ENCODE data around the gene ASB4. TPM values are rescaled to one million over a fixed set of nuclear protein-coding genes. Genes with fewer than 3 reads are reported as not detected.
"Not testable (repeated sequence)": the region's sequence is repeated elsewhere in the genome, so short reads cannot be mapped to it uniquely, and the experiment has no call there.

ASB4 gene
- total RNA-seq, 1 donor from 2014 or later: not detected

DNA sequence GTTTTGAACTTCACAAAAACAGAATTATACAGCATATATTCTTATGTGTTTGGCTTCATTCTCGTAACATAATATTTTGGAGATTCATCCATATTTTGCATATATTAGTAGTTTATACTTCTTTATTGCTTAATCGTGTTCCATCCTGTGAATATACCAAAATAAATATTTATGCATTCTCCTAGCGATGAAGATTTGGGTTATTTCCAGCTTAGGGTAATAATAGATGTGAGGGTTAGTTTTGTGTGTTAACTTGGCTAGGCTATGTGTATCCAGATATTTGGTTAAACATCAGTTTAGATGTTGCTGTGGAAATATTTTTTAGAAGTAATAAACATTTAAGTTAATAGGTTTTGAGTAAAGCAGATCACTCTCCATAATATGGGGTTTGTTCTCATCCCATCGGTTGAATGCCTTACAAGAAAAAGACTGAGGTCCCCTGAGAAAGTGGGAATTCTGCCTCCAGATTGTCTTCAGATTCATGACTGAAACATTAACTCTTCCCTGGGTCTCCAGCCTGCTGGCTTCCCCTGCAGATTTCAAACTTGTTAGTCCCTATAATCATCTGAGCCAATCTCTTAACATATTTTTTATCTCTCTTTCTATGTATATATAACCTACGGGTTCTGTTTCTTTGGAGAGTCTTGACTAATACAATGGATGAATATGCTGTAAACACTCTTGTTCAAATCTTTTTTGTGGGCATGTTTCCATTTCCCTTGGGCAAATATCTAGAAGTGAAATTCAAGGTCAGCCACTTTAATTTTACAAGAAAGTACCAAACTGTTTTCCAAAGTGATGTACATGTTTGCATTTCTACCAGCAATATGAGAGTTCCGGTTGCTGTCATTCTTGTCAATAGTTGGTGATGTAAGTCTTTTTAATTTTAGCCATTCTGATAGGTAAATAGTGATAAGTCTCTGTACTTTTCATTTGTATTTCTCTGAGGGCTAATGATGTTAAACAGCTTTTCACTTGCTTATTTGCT, 61.9 kb downstream of the ASB4 start:
- intact Hi-C loops (cut with micrococcal nuclease): no loop called here

DNA sequence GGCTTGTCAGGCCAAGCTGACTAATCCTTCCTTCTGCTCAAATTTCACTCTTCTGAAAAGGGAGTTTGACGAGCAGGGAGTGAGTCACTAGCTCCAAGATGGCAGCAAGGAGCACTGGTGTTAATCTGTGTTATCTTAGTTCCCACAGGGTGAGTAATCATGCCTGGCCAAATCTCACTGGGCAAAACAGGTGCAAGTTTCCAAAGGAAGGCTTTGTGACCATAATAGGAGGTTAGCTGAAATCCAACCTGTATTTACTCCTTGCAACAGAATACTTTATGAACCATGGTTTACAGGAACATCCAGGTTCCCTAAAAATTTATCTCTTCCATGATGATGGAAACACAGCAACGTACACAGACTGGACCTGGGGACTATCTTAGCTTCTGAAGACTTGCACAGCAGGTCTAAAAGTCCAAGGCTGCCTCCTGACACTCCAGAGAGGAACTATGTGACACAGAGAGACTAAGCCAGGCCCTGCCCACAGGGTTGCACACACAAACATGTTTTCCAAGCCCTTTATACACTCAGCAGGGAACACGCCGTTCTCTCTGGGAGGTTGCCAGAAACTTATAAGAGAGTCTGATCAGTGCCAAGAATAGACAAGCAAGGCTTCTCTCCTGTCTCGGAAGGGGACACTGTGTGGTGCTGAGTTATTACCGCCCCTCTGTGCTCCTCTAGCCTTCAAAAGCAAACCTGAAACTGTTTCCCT, 64.2 kb downstream of the ASB4 start:
- intact Hi-C loops (cut with micrococcal nuclease): no loop called here

DNA sequence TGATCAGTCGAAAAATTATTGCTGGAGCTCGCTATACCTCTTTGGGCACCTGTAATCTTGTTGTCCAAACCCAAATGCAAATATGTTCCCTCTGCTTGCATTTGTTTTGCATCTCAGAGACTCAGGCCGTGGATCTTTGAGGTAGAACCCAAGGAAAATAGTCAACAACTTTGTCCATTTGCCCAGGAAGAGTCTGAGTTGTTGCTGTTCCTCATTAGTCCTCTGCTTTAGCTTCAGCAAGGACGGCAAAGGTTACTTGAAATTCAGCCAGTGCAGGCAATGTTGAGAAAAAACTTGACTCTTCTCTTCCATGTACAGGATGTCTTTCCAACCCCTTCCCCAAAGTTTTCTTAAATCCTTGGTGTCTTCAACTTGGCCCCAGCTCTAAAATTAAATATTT, 64.8 kb downstream of the ASB4 start:
- intact Hi-C loops (cut with micrococcal nuclease): no loop called here

DNA sequence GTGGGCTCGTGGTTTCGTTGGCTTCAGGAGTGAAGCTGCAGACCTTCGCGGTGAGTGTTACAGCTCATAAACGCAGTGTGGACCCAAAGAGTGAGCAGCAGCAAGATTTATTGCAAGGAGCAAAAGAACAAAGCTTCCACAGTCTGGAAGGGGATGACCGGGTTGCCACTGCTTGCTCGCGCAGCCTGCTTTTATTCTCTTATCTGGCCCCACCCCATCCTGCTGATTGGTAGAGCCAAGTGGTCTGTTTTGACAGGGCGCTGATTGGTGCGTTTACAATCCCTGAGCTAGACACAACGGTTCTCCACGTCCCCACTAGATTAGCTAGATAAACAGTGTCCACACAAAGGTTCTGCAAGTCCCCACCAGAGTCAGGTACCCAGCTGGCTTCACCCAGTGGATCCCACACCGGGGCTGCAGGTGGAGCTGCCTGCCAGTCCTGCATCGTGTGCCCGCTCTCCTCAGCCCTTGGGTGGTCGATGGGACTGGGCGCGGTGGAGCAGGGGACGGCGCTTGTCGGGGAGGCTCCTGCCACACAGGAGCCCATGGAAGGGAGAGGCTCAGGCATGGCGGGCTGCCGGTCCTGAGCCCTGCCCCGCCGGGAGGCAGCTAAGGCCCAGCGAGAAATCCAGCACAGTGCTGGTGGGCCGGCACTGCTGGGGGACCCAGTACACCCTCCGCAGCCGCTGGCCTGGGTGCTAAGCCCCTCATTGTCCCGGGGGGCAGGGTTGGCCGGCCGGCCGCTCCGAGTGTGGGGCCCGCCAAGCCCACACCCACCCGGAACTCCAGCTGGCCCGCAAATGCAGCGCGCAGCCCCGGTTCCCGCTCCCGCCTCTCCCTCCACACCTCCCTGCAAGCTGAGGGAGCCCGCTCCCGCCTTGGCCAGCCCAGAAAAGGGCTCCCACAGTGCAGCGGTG, 66.5 kb downstream of the ASB4 start:
- intact Hi-C loops (cut with micrococcal nuclease): not testable (repeated sequence)

DNA sequence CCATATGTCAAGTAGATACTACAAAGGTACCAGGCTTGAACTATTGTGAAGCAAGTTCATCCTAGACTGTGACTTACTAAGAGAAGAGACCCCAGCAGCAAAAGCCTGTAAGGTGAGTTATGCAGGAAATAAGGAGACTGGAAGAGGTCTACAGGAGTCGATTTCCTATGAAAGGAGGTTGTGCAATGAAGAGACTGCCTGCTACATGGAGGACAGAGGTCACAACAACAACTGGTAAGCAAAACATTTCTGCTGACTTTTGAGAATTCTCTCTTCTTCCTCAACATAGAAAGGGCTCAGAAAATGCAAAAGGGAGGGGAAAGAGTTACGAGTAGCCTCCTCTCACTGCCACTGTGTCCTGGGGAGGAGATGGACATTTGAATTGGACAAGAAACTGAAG, 68.2 kb downstream of the ASB4 start:
- intact Hi-C loops (cut with micrococcal nuclease): no loop called here

DNA sequence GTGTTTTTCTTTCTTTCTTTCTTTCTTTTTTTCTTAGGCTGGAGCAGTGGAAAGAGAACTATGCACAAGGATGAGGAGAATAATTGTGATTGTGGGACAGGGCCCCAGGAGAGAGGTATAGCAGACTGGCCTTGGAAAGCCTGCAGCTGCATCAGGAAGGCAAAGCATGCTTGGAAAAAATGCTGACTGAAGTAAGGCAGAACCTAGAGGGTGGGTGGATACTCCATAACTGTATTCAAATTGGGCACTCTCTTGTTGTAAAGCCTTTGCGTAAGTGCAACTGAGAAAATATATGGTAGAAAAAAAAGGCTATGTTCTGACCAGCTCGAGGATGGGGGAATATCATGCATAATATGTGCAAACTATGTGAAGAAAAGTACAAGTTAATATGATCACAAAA, 71.0 kb downstream of the ASB4 start:
- intact Hi-C loops (cut with micrococcal nuclease): no loop called here

DNA sequence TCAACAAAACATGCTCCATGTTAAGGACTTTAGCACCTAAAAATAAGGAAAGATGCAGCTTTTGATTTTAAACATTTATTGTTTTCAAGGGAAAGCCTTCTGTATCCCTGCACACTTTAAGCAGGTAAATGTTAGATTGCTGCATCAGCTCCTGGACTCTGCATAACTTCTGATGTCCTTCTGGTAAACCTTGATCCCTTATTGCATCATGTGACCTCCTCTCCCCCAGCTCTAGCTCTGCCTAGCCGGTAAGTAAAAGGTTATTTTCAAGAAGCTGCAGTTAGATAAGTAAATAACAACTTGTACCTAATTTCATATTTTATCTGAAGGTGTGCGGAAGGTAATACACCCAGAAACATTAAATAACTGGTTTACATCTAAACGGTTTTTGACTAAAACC, 73.1 kb downstream of the ASB4 start:
- intact Hi-C loops (cut with micrococcal nuclease): no loop called here

DNA sequence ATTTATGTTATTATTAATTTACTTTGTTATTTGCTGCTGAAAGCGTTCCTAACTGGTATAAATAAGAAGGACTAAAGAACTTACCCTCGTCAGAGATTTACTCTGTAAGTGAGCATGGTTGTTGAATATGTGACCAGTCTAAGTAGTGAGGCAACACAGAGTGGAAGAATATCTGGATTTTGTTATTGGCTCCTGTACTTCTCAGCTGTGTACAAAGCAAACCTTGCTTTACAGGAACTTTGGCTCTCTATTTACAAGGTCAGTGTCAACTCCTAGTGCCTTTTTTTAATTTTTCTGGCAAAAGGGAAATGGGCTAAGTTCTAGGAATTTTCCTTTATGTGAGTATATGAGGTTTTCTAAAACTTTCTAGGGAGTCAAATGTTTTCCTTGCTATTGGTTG, 74.9 kb downstream of the ASB4 start:
- intact Hi-C loops (cut with micrococcal nuclease): no loop called here

DNA sequence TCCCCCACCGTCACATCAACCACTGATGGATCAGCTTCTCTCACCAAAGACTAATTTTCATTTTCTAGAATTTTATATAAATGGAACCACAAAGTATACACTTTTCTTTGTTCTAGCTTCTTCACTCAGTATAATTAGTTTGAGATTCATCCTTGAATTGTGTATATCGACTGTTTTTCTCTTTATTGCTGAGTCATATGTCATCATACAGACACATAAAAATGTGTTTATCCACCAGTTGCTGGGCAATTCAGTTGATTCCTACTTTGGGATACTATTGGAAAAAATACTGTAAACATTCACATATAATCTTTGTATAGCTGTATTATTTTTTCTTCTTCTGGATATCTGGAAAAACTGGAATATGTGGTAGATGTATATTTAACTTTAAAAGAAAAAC, 84.0 kb downstream of the ASB4 start:
- intact Hi-C loops (cut with micrococcal nuclease): no loop called here

DNA sequence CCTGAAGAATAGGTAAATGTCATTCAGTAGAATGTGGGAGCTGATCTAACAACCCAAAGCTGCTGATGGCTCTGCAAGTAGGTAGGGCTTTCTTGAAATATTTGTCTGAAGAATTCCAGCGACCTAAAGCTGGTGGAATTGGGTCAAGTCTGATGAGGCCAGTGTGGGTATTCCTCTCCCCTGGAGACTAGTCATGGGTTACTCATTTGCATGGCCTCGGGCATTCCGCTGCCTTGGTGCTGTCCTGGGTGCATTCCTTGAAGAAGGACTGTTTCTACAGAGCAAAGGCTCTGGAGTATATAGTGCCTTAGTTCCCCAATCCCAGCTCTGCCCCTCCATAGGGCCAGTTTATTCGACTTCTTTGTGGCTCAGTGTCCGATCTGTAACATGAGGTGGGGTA, 91.4 kb downstream of the ASB4 start:
- intact Hi-C loops (cut with micrococcal nuclease): no loop called here

DNA sequence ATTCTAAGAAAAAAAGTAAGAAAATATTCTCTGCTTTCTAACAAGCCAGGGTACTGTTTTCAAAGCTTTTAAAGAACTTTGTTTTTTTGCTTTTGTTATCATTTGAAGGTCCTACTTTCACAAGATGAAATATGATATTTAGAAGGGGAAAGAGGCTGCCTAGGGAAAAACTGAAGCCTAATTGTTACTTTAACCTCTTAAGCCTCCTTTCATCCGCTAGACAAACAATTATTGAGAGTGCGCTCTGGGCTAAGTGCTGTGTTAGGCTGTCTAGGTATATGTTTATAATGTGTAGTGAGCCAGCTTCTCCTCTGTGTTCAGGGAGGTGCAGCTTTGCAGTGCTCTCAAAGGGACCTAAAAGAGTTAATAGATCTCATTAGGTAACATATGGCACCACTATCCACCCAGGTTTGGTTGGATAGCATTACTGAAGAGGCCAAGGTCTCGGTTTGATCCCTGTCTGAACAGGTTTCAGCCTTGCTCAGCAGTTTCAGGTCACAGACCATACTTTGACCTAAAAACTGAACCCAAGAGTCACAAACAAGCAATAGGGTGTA, 92.6 kb downstream of the ASB4 start:
- intact Hi-C loops (cut with micrococcal nuclease): no loop called here

DNA sequence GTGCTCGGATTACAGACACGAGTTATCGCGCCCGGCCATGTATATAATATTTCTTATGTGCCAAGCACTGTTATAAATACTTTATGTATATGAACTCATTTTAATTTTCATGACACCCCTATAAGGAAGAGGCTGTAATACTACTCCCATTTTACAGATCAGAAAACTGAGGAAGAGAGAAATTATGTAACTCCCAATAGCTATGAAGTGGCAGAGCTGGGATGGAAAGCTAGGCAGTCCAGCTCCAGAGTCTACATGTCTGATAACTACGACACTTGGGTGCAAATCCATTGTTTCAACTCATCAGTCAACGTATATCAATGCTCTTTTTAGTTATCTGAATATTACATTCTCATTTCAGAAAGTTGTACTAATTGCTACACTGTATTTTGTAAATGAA, 93.6 kb downstream of the ASB4 start:
- intact Hi-C loops (cut with micrococcal nuclease): no loop called here

DNA sequence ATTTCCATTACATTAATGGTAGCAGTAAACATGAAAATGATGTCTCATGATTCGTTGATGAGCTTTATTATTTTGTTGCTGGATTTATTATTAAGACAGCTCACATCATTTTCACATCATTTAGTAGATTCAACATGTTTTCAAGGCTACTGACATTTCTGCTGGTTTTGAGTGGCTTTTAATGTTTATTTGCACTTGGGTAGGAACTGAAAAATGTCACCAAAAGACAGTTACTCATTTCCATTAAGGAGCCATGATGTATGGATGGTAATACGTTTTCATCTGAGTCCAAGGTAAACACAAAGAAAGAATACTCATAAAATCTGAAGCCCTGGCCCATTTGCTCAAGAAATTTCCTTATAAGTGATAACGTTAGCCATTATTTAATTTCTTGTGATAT, 95.7 kb downstream of the ASB4 start:
- intact Hi-C loops (cut with micrococcal nuclease): no loop called here

DNA sequence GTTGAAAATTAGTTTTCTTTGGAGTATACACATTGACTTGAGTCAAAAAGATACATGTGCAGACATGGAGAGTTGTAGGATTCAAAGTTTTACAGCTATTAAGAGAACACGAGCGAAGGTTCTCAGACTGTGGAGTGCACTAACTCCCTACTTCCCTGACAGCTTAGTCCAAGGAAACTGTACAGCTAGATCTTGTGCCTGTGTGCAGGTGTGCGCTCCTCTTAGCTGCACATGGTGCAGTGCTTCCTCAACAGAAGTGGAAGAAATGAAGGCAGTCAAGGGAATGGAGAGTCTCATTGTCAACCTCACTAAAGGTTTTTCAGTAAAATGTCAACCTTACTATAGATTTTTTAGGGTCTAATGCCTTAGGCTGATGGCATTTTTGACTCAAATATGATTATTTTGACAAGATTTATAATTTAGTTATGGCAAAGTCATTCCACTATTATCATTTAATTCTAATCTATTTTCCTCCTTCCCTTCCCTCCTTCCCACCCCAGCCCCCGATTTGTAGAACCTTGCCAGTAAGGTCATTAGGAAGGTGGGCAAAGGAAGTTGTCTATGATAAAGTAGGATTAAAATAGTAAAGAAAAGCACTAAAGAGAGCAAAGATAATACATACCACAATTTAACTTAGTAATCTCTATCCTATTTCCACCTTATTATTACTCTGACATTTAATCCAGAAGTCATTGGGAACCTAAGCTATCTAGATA, 97.0 kb downstream of the ASB4 start:
- intact Hi-C loops (cut with micrococcal nuclease): no loop called here

DNA sequence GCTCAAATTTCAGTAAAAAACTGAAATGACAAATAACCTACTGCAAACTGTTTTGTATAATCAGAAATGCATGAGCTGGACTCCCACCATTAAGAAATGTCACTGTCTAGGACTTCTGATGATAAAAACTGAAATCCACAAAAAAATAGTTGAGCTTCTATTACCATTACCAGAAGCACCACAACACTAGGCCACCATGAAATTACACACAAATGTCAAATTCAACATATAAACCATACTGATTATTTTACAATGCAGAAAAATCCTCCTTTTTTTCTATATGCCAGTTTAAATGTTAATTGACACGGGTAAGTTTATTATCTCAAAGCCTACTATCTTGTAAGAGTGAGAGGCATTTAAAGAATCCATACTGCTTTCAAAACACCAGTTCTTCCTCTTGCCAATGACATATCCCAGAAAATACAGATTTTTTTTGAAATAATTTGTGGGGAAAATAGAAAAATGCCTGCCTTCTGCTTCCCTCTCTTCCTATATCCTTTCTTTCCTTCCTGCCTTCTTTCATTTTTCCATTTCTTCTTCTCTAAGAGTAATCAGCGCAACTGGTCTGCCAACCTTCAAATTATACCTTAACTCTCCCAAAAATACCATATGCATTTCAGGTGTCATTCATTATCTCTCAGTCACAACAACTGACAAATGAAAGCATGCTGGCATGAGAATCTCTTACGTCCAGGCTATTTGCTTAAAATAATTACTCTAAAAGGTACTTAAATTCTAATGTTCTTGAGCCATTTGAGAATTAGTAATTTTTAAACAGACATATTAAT, 98.3 kb downstream of the ASB4 start:
- intact Hi-C loops (cut with micrococcal nuclease): no loop called here

DNA sequence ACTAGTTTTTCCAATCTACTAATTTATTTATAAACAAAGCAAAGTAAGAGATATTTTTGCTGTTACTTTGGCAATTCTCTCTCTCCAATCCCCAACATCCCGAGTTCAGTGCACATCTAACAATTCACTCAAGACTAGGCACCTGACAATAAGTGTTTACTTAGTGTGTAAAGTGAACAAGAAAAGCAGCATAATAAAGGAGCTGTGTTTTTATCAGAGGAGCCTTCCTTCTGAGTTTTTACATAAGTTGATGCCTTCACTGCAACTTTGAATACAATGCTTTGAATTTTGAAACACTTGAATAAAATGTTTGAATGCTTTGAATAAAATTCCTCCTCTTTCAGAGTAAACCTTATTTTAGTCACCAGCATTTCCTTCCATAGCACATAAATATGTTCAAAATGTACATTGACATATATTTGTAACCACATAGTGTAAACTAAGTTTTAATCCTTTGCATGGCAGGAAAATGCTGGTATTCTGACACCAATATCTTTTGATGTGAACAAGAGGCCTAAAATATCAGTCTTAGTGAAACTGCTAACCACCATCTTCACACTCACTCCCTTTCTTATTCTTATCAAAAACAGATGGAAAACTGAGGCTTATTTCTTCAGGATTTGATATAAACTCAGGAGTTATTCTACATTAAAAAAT, 99.2 kb downstream of the ASB4 start:
- intact Hi-C loops (cut with micrococcal nuclease): no loop called here

DNA sequence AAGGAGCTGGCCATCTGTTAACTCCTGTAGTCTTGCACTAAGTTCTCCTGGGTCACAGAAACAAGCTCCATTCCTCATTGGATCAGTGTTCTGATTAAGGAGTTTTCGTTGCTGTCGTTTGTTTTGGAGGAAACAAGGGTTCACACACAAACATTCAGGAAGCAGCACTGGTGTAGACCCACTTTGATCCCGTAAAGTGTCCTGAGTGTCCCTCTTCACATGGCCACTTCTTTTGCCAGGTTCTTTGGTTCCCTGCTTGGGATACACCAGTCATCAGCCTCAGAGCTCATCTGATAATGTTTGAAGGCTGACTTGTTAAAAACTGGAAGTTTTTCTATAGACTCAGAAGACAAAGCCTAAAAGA, 99.7 kb downstream of the ASB4 start:
- intact Hi-C loops (cut with micrococcal nuclease): no loop called here

DNA sequence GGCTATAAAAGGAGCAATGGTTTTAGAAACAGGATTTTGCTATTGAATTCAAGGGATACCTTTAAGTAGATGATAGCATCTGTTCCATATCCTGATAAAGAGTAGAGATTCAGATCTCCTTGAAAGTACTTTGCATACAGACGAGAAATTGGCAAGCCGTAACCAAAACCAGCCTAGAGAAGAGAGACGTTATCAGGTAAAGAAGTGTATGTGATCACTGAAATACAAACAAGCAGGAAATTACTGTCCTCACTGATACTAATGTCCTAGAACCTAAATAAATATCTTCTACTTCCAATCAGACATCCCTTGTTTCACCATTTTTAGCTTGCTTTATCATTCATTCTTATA, 101.2 kb downstream of the ASB4 start:
- intact Hi-C loops (cut with micrococcal nuclease): no loop called here

DNA sequence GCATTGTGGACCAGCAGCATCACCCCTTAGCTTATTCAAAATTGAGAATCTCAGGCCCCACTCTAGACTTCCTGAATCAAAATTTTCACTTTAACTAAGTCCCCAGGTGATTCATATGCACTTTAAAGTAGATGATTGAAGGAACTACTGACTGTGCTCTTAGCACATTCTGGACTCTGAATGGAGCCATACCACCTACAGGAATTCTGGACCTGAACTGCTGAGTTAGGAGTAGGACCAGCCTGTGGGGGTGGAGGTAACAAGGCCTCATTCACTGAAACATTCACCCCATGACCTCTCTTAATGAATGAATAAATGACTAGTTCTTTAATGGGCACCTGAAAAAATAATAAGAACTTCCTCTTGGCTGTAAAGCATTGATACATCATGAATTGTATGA, 103.3 kb downstream of the ASB4 start:
- intact Hi-C loops (cut with micrococcal nuclease): no loop called here
